Endothelial cell of hepatic sinusoid (primary cell): ENCODE results near the gene PRPF38A.

ENCODE experiments used
- in situ Hi-C: cut with HindIII; loops from 2 replicates; pipeline ENCODE4 v1.10.0; 2017; ENCODE audit warnings: low sequenced_read_pairs

The PRPF38A gene

GRCh38 chr1:52455686-52456085, 51.3 kb downstream of the PRPF38A start:
- in situ Hi-C loops: no loop called here

- in situ Hi-C loops: no loop called here
Measured at GRCh38 chr1:52460694-52461093, 56.3 kb downstream of the PRPF38A start.

GRCh38 chr1:52461821-52462220, 57.4 kb downstream of the PRPF38A start:
- in situ Hi-C loops: no loop called here

- in situ Hi-C loops: no loop called here
Measured at GRCh38 chr1:52463891-52464290, 59.5 kb downstream of the PRPF38A start.

- in situ Hi-C loops: no loop called here
Measured at GRCh38 chr1:52469108-52469507, 64.7 kb downstream of the PRPF38A start.
